Fibroblast of the aortic adventitia (primary cell): ENCODE data around the gene FMN1. TPM values are rescaled to one million over a fixed set of nuclear protein-coding genes. Genes with fewer than 3 reads are reported as not detected.

Source experiments
- DNase-seq: peaks from one replicate; pipeline ENCODE4 v3.0.0-alpha.2; 2010; ENCODE audit warnings: low read depth
- H3K4me3 ChIP-seq: 2 replicates; pipeline ENCODE4 v1.5.1; 2011; ENCODE audit warnings: low read depth, mild to moderate bottlenecking, control low read depth, low read length, moderate library complexity
- CTCF ChIP-seq: IDR thresholded peaks from 2 replicates; pipeline ENCODE4 v1.5.1; 2011; ENCODE audit warnings: mild to moderate bottlenecking, low read length, control low read depth, inconsistent platforms; ENCODE audit not compliant: insufficient read depth
- total RNA-seq: library from RNA; depleted of rRNA; stranded (reverse); fragments of >200 nt; gene quantifications from 2 replicates; pipeline ENCODE4 v1.2.3, GENCODE V29; 2012; ENCODE audit warnings: low replicate concordance

Gene FMN1
- total RNA-seq, 1 donor, result 1.1 TPM

- no peak for DNase-seq
- no peak for TF ChIP-seq CTCF
- no peak overlapping the region for H3K4me3 ChIP-seq
Observed at GRCh38 chr15:33040496-33040895, 154.0 kb downstream of the FMN1 start.

DNA sequence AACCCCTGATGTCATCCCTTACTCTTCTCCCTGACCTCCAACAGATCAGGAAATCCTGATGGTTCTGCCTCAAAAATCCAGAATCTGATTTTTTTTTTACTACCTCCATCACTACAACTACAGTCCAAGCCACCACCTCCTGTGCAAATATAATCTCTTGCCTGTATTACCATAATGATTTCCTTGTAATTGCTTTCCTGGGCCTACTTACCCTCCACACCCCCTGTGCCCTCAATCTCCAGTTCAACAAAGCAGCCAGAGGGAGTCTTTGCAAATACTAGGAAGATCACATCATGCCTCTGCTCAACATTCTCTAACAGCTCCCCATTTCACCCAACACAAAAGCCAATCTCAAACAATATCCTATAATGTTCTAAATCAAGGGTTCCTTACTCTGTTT, 159.9 kb downstream of the FMN1 start:
- no peak overlapping the region for H3K4me3 ChIP-seq
- no peak for DNase-seq
- TF ChIP-seq CTCF, result no peak

- TF ChIP-seq CTCF, result no peak
- peak; percentile 51 for DNase-seq
- H3K4me3 ChIP-seq, result no peak overlapping the region
Observed at GRCh38 chr15:33032053-33032452, 162.5 kb downstream of the FMN1 start.

- TF ChIP-seq CTCF, result no peak
- DNase-seq, result peak; percentile 50
- H3K4me3 ChIP-seq, result no peak overlapping the region
Observed at GRCh38 chr15:33031324-33031821, 163.1 kb downstream of the FMN1 start.

GRCh38 chr15:33030315-33030714, 164.2 kb downstream of the FMN1 start:
- no peak for DNase-seq
- TF ChIP-seq CTCF, result no peak
- no peak overlapping the region for H3K4me3 ChIP-seq

- H3K4me3 ChIP-seq, result no peak overlapping the region
- DNase-seq, result no peak
- no peak for TF ChIP-seq CTCF
Observed at GRCh38 chr15:33029109-33029652, 165.3 kb downstream of the FMN1 start.

DNA sequence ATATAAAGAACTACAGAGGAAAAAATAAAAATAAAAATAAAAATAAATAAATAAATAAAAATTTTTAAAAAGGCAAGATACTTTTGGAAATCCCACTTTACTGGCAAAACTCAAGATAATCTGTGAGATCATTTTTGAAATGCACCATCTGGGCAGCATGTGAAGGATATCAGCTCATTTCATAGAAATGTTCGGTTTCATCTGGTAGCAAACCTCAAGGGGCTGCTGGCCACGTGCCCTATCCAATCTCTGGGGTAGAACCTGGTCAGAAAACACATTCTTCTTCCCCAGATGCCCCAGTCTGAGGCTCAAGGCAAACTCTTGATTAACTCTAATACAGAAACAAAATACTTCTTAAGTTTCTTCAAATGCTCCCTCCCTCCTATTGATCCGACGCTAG, 166.0 kb downstream of the FMN1 start:
- H3K4me3 ChIP-seq, result no peak overlapping the region
- peak; percentile 27 for DNase-seq
- TF ChIP-seq CTCF, result no peak
